BJ (cell line): Measurements from ENCODE around the gene BEGAIN. TPM values are rescaled to one million over a fixed set of nuclear protein-coding genes. Genes with fewer than 3 reads are reported as not detected.

Experiments
- CTCF ChIA-PET: fragments of 350-600 bp; formaldehyde crosslinking; extraction: SDS; loops from one replicate; lab custom pipeline; 2021; ENCODE audit warnings: antibody characterized with exemption, inconsistent platforms; lab: Yijun Ruan, JAX
- POLR2A ChIA-PET: fragments of 300-600 bp; sonication (Branson Sonifier 250); formaldehyde crosslinking; extraction: SDS; loops from one replicate; lab custom pipeline; 2021; ENCODE audit warnings: antibody characterized with exemption; lab: Charles Lee
- DNase-seq: peaks from one replicate; pipeline ENCODE4 v3.0.0-alpha.2; 2011; ENCODE audit warnings: low read depth
- H3K27me3 ChIP-seq: 2 replicates; pipeline ENCODE4 v1.6.0; 2011; ENCODE audit warnings: low read length; ENCODE audit not compliant: control insufficient read depth, insufficient read depth
- H3K36me3 ChIP-seq: 2 replicates; pipeline ENCODE4 v1.5.1; 2011; ENCODE audit warnings: low read length; ENCODE audit not compliant: control insufficient read depth, insufficient read depth
- H3K4me3 ChIP-seq: 2 replicates; pipeline ENCODE4 v1.5.1; 2011; ENCODE audit warnings: low read depth, mild to moderate bottlenecking, control low read depth, low read length
- CTCF ChIP-seq: IDR thresholded peaks from 2 replicates; pipeline ENCODE4 v1.5.1; 2011; ENCODE audit warnings: low read depth, mild to moderate bottlenecking, control low read depth, inconsistent platforms, low read length, moderate library complexity; ENCODE audit not compliant: insufficient read depth
- polyA plus RNA-seq: library from polyadenylated mRNA; depleted of rRNA; stranded (reverse); fragments of >200 nt; gene quantifications from 2 replicates; pipeline ENCODE4 v1.2.3, GENCODE V29; 2011

Gene BEGAIN
- polyA plus RNA-seq, 1 experiment = 0.22 TPM

DNA sequence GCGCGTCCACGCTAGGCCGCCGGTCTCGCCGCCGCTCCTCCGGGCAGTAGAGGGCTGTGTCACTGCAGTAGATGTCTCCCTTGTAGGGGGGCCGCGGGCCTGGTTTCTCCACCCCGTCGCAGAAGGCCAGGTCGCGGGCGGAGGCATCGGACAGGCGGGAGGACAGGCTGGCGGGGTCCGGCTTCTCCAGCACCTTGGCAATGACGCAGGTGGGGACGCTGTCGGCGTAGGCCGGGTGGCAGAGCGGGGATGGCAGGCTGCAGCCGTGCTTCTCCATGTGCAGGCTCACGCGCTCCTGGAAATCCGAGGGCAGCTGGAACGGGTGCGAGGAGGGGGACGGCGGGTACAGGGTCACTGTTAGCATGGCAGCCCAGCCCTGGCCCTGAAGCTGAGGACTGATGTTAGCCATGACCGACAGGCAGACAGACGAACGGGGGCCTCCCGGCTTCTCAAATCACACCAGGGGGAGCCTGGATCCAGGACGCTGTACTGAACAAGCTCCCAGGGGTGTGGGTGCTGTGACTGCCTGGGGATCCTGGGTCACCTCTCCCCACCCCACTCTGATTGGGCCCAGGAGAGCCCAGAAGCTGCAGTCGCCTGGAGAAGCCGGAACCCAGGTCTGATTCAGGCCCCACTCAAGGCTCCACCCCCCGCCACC lies 48.1 kb downstream of the BEGAIN start:
- no peak overlapping the region for H3K4me3 ChIP-seq
- ChIA-PET CTCF (no interaction called here), POLR2A (no interaction called here)
- TF ChIP-seq CTCF = no peak
- no peaks in the 10 kb centered on the region; the same call in 1 of the 2 replicates for H3K36me3 ChIP-seq
- no peak for DNase-seq
- no peaks in the 10 kb centered on the region for H3K27me3 ChIP-seq

DNA sequence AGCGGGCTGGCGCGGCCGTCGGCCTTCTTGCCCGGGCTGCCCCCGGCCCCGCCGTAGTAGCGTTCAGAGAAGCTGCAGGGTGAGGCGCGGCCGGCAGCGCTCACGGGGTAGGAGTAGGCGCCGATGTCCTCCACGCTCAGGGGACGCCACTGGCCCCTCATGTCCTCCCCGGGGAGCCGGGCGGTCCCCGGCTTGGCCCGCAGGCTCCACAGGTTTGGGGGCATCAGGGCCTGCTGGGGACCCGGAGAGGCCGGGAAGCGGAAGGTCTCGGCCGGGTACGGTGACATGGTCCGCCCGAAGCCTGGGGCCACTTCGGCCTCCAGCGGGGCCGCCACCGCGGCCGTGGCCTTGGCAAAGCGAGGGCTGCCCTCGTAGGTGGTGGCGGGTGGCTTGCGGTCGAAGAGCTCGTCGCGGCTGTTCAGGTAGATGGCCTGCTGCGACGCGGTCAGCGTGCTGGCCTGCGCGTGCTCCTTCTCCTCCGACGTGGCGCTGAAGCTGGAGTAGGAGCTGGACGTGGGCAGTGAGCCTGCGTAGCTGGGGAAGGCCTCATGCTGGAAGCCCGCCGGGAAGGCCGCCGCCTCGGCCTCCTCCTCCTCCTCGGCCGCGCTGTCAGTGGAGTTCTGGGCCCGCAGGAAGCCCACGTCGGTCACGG lies 48.7 kb downstream of the BEGAIN start:
- TF ChIP-seq CTCF = no peak
- no peaks in the 10 kb centered on the region; the same call in 1 of the 2 replicates for H3K36me3 ChIP-seq
- no peak overlapping the region for H3K4me3 ChIP-seq
- POLR2A ChIA-PET = no interaction called here
- H3K27me3 ChIP-seq = no peaks in the 10 kb centered on the region
- DNase-seq = no peak
- CTCF ChIA-PET = interaction anchor here (1.0 kb wide), 1 partner anchor 117 kb away, joined by 4 read pairs; no protein-coding TSS in a partner anchor

- TF ChIP-seq CTCF = no peak
- no peak for DNase-seq
- CTCF ChIA-PET = interaction anchor here (1.0 kb wide), 1 partner anchor 116 kb away, joined by 4 read pairs; no protein-coding TSS in a partner anchor
- Histone ChIP-seq H3K27me3 (no peaks in the 10 kb centered on the region), H3K36me3 (no peaks in the 10 kb centered on the region; the same call in 1 of the 2 replicates), H3K4me3 (no peak overlapping the region)
- POLR2A ChIA-PET = no interaction called here
Measured at GRCh38 chr14:100537446-100538350, 49.5 kb downstream of the BEGAIN start.

- Histone ChIP-seq H3K4me3 (no peak overlapping the region), H3K27me3 (no peaks in the 10 kb centered on the region), H3K36me3 (no peaks in the 10 kb centered on the region; the same call in 1 of the 2 replicates)
- no peak for TF ChIP-seq CTCF
- ChIA-PET POLR2A (no interaction called here), CTCF (no interaction called here)
- DNase-seq = no peak
Measured at GRCh38 chr14:100536721-100537445, 50.3 kb downstream of the BEGAIN start.
